Osteocyte (in vitro differentiated cells): Measurements from ENCODE around the gene DAP3. TPM values are rescaled to one million over a fixed set of nuclear protein-coding genes. Genes with fewer than 3 reads are reported as not detected.

Experiments used
- DNase-seq: peaks from one replicate; pipeline ENCODE4 v3.0.0; 2021; ENCODE audit warnings: mixed read lengths; ENCODE audit not compliant: unreplicated experiment; ENCODE audit errors: extremely low spot score
- H3K27ac Mint-ChIP-seq: one replicate; pipeline ENCODE4 v1.8.0; 2021; ENCODE audit warnings: mild to moderate bottlenecking, mixed read lengths; ENCODE audit not compliant: unreplicated experiment
- H3K27me3 Mint-ChIP-seq: one replicate; pipeline ENCODE4 v1.8.0; 2021; ENCODE audit warnings: mixed read lengths; ENCODE audit not compliant: unreplicated experiment
- H3K36me3 Mint-ChIP-seq: one replicate; pipeline ENCODE4 v1.8.0; 2021; ENCODE audit warnings: mixed read lengths; ENCODE audit not compliant: unreplicated experiment
- H3K4me1 Mint-ChIP-seq: one replicate; pipeline ENCODE4 v1.8.0; 2021; ENCODE audit warnings: mixed read lengths; ENCODE audit not compliant: unreplicated experiment
- H3K4me3 Mint-ChIP-seq: one replicate; pipeline ENCODE4 v1.8.0; 2021; ENCODE audit warnings: mild to moderate bottlenecking, moderate library complexity, mixed read lengths; ENCODE audit not compliant: unreplicated experiment
- H3K9me3 Mint-ChIP-seq: one replicate; pipeline ENCODE4 v1.8.0; 2021; ENCODE audit warnings: mixed read lengths; ENCODE audit not compliant: unreplicated experiment
- total RNA-seq: library from RNA; stranded (reverse); gene quantifications from 2 replicates; pipeline ENCODE4 v1.2.1, GENCODE V29; 2021
- TF ChIP-seq, protein P1 (sequence below): fragments of 200-600 bp; sonication (generic); IDR thresholded peaks from 2 replicates; pipeline ENCODE4 v1.5.0; 2021; ENCODE audit warnings: antibody characterized with exemption, mild to moderate bottlenecking, moderate library complexity

The DAP3 gene
- total RNA-seq, 1 donor from 2014 or later: 78.0 TPM

DNA sequence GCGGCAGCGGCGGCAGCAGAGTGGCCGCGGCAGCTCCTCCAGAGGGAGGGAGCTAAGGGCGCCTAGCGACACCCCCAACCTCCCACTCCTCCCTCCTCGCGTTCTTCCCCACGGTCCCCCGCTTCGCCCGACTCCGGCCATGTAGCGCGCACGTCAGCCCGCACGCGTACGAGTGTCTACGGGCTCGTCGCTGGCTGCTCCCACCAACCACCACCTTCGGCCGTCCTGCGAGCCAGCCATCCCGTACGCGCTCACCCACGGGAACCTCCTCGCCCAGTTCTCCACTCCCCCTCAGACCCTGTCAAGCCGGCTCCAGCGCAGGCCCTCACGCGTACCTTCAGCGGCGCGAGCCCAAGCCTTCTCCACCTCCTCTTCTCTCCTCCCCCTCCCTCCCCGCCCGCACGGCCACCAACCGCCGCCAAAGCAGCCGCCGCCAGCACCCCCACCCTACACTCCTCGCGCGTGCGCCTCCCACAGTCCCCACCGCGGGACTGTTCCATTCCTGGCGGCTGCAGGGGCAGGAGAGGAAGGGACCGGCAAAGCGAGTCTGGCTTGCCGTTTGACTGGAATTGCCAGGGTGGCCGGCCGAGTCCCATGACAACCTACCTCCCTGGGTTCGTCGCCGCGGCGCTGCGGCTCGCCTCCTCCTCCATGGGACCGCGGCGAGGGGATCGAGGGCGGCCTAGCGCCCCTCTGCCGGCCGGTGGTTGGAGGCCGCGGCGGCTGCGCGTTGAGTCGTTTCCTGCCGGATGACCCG is 389 bp upstream of the DAP3 start, which contains the start of gene YY1AP1:
Gene YY1AP1, minus strand, starts transcription at position 451 of the 757 bp plus-strand sequence. CDS start 8,338 bp downstream, outside the sequence.
- Mint-ChIP-seq H3K4me1 (peaks cover 32% of the 10 kb centered on the region), H3K36me3 (peaks cover 19% of the 10 kb centered on the region), H3K27me3 (no peaks in the 10 kb centered on the region), H3K27ac (peak within 1 kb of the TSS; percentile 95), H3K9me3 (peaks cover 4% of the 10 kb centered on the region), H3K4me3 (peak within 1 kb of the TSS; percentile 95)
- TF ChIP-seq, protein P1, sequence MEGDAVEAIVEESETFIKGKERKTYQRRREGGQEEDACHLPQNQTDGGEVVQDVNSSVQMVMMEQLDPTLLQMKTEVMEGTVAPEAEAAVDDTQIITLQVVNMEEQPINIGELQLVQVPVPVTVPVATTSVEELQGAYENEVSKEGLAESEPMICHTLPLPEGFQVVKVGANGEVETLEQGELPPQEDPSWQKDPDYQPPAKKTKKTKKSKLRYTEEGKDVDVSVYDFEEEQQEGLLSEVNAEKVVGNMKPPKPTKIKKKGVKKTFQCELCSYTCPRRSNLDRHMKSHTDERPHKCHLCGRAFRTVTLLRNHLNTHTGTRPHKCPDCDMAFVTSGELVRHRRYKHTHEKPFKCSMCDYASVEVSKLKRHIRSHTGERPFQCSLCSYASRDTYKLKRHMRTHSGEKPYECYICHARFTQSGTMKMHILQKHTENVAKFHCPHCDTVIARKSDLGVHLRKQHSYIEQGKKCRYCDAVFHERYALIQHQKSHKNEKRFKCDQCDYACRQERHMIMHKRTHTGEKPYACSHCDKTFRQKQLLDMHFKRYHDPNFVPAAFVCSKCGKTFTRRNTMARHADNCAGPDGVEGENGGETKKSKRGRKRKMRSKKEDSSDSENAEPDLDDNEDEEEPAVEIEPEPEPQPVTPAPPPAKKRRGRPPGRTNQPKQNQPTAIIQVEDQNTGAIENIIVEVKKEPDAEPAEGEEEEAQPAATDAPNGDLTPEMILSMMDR: no peak
- DNase-seq: peak; percentile 95

DNA sequence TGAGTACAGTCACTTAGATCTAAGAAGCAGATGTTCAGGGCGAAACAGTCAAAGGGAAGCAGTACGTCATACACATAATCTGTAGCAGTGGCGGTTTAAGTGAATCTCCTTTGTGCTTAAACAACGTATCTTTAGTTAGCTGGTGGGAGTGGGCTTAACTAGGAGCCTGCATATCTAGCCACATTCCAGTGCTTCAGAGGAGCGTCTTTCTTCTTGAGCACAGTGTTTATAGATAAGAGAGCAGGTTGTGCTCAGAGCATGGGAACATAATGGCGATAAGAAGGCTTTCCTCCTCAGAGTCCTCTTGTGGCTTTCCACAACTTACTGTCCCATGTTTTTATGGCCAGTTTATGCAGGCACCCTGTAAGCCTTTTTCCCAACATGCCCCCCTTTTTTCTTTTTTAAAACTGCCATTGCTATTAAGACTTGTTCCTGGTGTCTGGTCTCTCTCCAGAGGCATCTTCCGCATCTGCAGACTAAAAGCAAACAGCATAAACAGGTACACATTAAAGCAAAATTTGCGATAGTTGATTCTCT is 3.2 kb downstream of the DAP3 start:
- Mint-ChIP-seq H3K27me3 (no peaks in the 10 kb centered on the region), H3K9me3 (peaks cover 5% of the 10 kb centered on the region), H3K4me3 (no peak overlapping the region), H3K36me3 (peaks cover 19% of the 10 kb centered on the region), H3K27ac (no peak overlapping the region), H3K4me1 (peaks cover 20% of the 10 kb centered on the region)
- TF ChIP-seq, protein P1: no peak
- DNase-seq: no peak

DNA sequence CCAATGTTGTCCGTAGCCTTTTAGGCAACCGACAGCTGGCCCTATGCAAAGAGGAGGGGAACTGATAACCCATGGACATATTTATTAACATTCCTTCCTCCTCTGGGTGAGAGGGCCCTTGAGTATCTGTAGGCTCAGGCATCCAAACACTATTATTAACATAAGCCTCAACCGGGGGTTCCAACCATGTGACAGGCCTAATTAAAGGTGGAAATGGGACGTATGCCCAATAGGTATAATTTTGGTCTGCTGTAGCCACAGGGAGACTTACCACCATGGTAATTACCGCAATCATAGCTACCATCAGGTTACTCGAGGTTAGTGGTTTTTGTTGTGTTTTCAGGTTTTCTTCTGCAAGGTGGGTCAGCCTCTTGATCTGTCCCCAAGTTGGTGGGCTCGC is 5.3 kb downstream of the DAP3 start:
- Mint-ChIP-seq H3K36me3 (peaks cover 20% of the 10 kb centered on the region), H3K4me3 (no peak overlapping the region), H3K9me3 (peaks cover 9% of the 10 kb centered on the region), H3K27ac (no peak overlapping the region), H3K4me1 (peaks cover 19% of the 10 kb centered on the region), H3K27me3 (no peaks in the 10 kb centered on the region)
- TF ChIP-seq, protein P1: no peak
- no peak for DNase-seq

DNA sequence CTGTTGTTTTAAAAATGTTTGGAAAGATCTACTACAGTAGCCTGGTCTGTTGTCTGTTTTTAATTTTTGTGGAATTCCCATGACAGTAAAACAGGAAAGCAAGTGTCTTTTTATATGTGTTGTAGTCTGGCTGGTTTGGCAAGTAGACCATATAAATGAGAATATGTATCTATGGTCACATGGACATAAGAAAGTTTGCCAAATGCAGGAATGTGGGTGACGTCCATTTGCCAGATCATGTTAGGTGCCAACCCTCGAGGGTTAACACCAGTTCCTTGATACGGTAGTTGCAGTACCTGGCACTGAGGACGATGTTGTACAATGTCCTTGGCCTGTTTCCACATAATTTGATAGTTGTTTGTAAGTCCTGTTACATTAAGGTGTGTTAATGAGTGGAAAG is 6.2 kb downstream of the DAP3 start:
- H3K36me3 Mint-ChIP-seq: peaks cover 20% of the 10 kb centered on the region
- peaks cover 9% of the 10 kb centered on the region for H3K9me3 Mint-ChIP-seq
- DNase-seq: no peak
- no peaks in the 10 kb centered on the region for H3K27me3 Mint-ChIP-seq
- peaks cover 12% of the 10 kb centered on the region for H3K4me1 Mint-ChIP-seq
- no peak overlapping the region for H3K4me3 Mint-ChIP-seq
- H3K27ac Mint-ChIP-seq: no peak overlapping the region
- TF ChIP-seq, protein P1: no peak

DNA sequence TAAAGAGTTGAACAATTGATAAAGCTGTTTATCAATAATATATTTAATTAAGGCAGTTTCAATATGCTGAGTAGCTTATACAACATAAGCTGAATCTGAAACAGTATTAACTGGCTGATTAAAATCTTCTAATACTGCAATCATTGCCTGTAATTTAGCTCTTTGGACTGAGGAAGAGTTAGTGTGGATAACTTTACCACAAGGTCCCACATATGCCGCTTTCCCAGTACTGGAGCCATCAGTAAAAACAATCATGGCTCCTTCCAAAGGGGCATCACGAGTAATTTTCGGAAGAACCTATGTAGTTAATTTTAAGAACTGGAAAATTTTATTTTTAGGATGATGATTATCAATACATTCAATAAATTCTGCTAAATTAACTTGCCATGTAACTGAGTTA is 6.7 kb downstream of the DAP3 start:
- Mint-ChIP-seq H3K4me3 (no peak overlapping the region), H3K27ac (no peak overlapping the region), H3K36me3 (peaks cover 20% of the 10 kb centered on the region), H3K27me3 (no peaks in the 10 kb centered on the region), H3K4me1 (peaks cover 8% of the 10 kb centered on the region), H3K9me3 (peaks cover 9% of the 10 kb centered on the region)
- TF ChIP-seq, protein P1: no peak
- DNase-seq: no peak
